Epithelial cell of proximal tubule (primary cell): ENCODE results near the gene USP27X. TPM values are rescaled to one million over a fixed set of nuclear protein-coding genes. Genes with fewer than 3 reads are reported as not detected.

Experiments used
- DNase-seq: peaks from one replicate; pipeline ENCODE4 v3.0.0-alpha.2; 2011; ENCODE audit warnings: low read depth
- H3K4me3 ChIP-seq: 2 replicates; pipeline ENCODE4 v1.5.1; 2011; ENCODE audit warnings: low read depth, mild to moderate bottlenecking, low read length
- CTCF ChIP-seq: conservative IDR thresholded peaks from 2 replicates; pipeline ENCODE4 v1.5.1; 2012; ENCODE audit warnings: low read depth, mild to moderate bottlenecking, low read length
- total RNA-seq: library from RNA; depleted of rRNA; stranded (reverse); fragments of >200 nt; gene quantifications from 2 replicates; pipeline ENCODE4 v1.2.3, GENCODE V29; 2015

Gene USP27X
- total RNA-seq, 1 donor from 2014 or later: 2.7 TPM

GRCh38 chrX:49880668-49881067 lies 1.4 kb downstream of the USP27X start:
- no peak for DNase-seq
- H3K4me3 ChIP-seq: no peak overlapping the region
- TF ChIP-seq CTCF: no peak

- TF ChIP-seq CTCF: peak; percentile 70
- DNase-seq: no peak
- H3K4me3 ChIP-seq: no peak overlapping the region
Measured at GRCh38 chrX:49884290-49884862, 5.1 kb downstream of the USP27X start.

GRCh38 chrX:49892542-49892941 lies 13.3 kb downstream of the USP27X start:
- no peak for TF ChIP-seq CTCF
- no peak overlapping the region for H3K4me3 ChIP-seq
- DNase-seq: no peak

- no peak overlapping the region for H3K4me3 ChIP-seq
- no peak for DNase-seq
- no peak for TF ChIP-seq CTCF
Measured at GRCh38 chrX:49896951-49897350, 17.7 kb downstream of the USP27X start.

GRCh38 chrX:49901048-49901447 lies 21.8 kb downstream of the USP27X start:
- no peak overlapping the region for H3K4me3 ChIP-seq
- no peak for TF ChIP-seq CTCF
- DNase-seq: no peak

- TF ChIP-seq CTCF: no peak
- no peak for DNase-seq
- no peak overlapping the region for H3K4me3 ChIP-seq
Measured at GRCh38 chrX:49910344-49910743, 31.1 kb downstream of the USP27X start.

- no peak for TF ChIP-seq CTCF
- H3K4me3 ChIP-seq: no peak overlapping the region
- no peak for DNase-seq
Measured at GRCh38 chrX:49912086-49912485, 32.8 kb downstream of the USP27X start.
